ENCODE measurements around the gene PRSS27.

The PRSS27 gene

GRCh38 chr16:2766430-2767139, 46.6 kb upstream of the PRSS27 start:
- H3K36me3 ChIP-seq (ENCODE audit: insufficient read depth, low read length): peaks cover 100% of the 10 kb centered on the region
- H3F3A ChIP-seq (ENCODE audit: insufficient read depth, low read length): no peaks in the 10 kb centered on the region; the same call in 1 of the 2 replicates
- no peaks in the 10 kb centered on the region for H3K79me2 ChIP-seq (ENCODE audit: insufficient read depth, low read length)
- H3K27me3 ChIP-seq (ENCODE audit: insufficient read depth, low read length): no peaks in the 10 kb centered on the region
- H3K9me3 ChIP-seq (ENCODE audit: low read length): no peaks in the 10 kb centered on the region
- no peak for TF ChIP-seq CTCF (IDR thresholded peaks at IDR 0.05; ENCODE audit: low read length)
- TF ChIP-seq EZH2 (IDR thresholded peaks at IDR 0.05; ENCODE audit: borderline replicate concordance, low read length): no peak
- no peak overlapping the region for H3K4me2 ChIP-seq (ENCODE audit: low read length)
- no peaks in the 10 kb centered on the region for H3K4me1 ChIP-seq (ENCODE audit: insufficient read depth, low read length, severe bottlenecking)
- H4K20me1 ChIP-seq (ENCODE audit: insufficient read depth, low read length): no peaks in the 10 kb centered on the region
- no peak overlapping the region for H2AFZ ChIP-seq (ENCODE audit: low read length)
- H3K27ac ChIP-seq (ENCODE audit: low read depth, low read length, poor library complexity, severe bottlenecking): no peak overlapping the region
- no peak overlapping the region for H3K9ac ChIP-seq (ENCODE audit: low read length)
- H3K9me2 ChIP-seq (ENCODE audit: low read depth, low read length): no peaks in the 10 kb centered on the region
- H3K4me3 ChIP-seq (ENCODE audit: low read depth, low read length, poor library complexity, severe bottlenecking): no peak overlapping the region

GRCh38 chr16:2765462-2766404, 45.7 kb upstream of the PRSS27 start:
- Histone ChIP-seq H3K9ac (ENCODE audit: low read length) (no peak overlapping the region), H3K79me2 (ENCODE audit: insufficient read depth, low read length) (no peaks in the 10 kb centered on the region), H3K4me2 (ENCODE audit: low read length) (no peak overlapping the region), H3K36me3 (ENCODE audit: insufficient read depth, low read length) (peaks cover 100% of the 10 kb centered on the region), H3K9me2 (ENCODE audit: low read depth, low read length) (no peaks in the 10 kb centered on the region), H2AFZ (ENCODE audit: low read length) (no peak overlapping the region), H3F3A (ENCODE audit: insufficient read depth, low read length) (no peaks in the 10 kb centered on the region; the same call in 1 of the 2 replicates), H4K20me1 (ENCODE audit: insufficient read depth, low read length) (no peaks in the 10 kb centered on the region), H3K9me3 (ENCODE audit: low read length) (no peaks in the 10 kb centered on the region), H3K27ac (ENCODE audit: low read depth, low read length, poor library complexity, severe bottlenecking) (no peak overlapping the region), H3K4me3 (ENCODE audit: low read depth, low read length, poor library complexity, severe bottlenecking) (no peak overlapping the region), H3K4me1 (ENCODE audit: insufficient read depth, low read length, severe bottlenecking) (no peaks in the 10 kb centered on the region), H3K27me3 (ENCODE audit: insufficient read depth, low read length) (no peaks in the 10 kb centered on the region)
- TF ChIP-seq EZH2 (IDR thresholded peaks at IDR 0.05; ENCODE audit: borderline replicate concordance, low read length): no peak
- no peak for TF ChIP-seq CTCF (IDR thresholded peaks at IDR 0.05; ENCODE audit: low read length)

GRCh38 chr16:2764718-2765117, 44.7 kb upstream of the PRSS27 start:
- no peak overlapping the region for H3K4me3 ChIP-seq (ENCODE audit: low read depth, low read length, poor library complexity, severe bottlenecking)
- no peaks in the 10 kb centered on the region for H3K9me3 ChIP-seq (ENCODE audit: low read length)
- no peaks in the 10 kb centered on the region for H3K79me2 ChIP-seq (ENCODE audit: insufficient read depth, low read length)
- no peak overlapping the region for H3K4me2 ChIP-seq (ENCODE audit: low read length)
- no peaks in the 10 kb centered on the region for H4K20me1 ChIP-seq (ENCODE audit: insufficient read depth, low read length)
- TF ChIP-seq CTCF (IDR thresholded peaks at IDR 0.05; ENCODE audit: low read length): peak; percentile 33; the same call in 1 of the 2 replicates
- no peak for TF ChIP-seq EZH2 (IDR thresholded peaks at IDR 0.05; ENCODE audit: borderline replicate concordance, low read length)
- no peak overlapping the region for H3K27ac ChIP-seq (ENCODE audit: low read depth, low read length, poor library complexity, severe bottlenecking)
- no peaks in the 10 kb centered on the region for H3K27me3 ChIP-seq (ENCODE audit: insufficient read depth, low read length)
- peaks cover 100% of the 10 kb centered on the region for H3K36me3 ChIP-seq (ENCODE audit: insufficient read depth, low read length)
- no peaks in the 10 kb centered on the region for H3K9me2 ChIP-seq (ENCODE audit: low read depth, low read length)
- H3K9ac ChIP-seq (ENCODE audit: low read length): no peak overlapping the region
- no peak overlapping the region for H2AFZ ChIP-seq (ENCODE audit: low read length)
- no peaks in the 10 kb centered on the region for H3K4me1 ChIP-seq (ENCODE audit: insufficient read depth, low read length, severe bottlenecking)
- H3F3A ChIP-seq (ENCODE audit: insufficient read depth, low read length): no peaks in the 10 kb centered on the region; the same call in 1 of the 2 replicates
